Measurements from ENCODE around the gene SETD3.

- TF ChIP-seq ZBTB7A (IDR thresholded peaks at IDR 0.05; ENCODE audit: low read depth) (no peak), RAD21 (IDR thresholded peaks at IDR 0.05; ENCODE audit: low read depth) (no peak), TAF1 (IDR thresholded peaks at IDR 0.05; ENCODE audit: low read depth) (no peak), MAX (IDR thresholded peaks at IDR 0.05) (no peak)
Measured at GRCh38 chr14:99397698-99398097, 83.0 kb downstream of the SETD3 start.

All from Ishikawa (cell line).